H9 (cell line): ENCODE results near the gene C10orf105. TPM values are rescaled to one million over a fixed set of nuclear protein-coding genes. Genes with fewer than 3 reads are reported as not detected.

ENCODE experiments used
- DNase-seq: peaks from one replicate; pipeline ENCODE4 v3.0.0-alpha.2; 2017
- H2AFZ ChIP-seq: one replicate; pipeline ENCODE4 v1.6.1; 2013; ENCODE audit warnings: mild to moderate bottlenecking, low read length, control low read depth, moderate library complexity
- H2AK5ac ChIP-seq: 2 replicates; pipeline ENCODE4 v1.6.1; 2013; ENCODE audit warnings: low read length, control low read depth, mixed read lengths; ENCODE audit not compliant: insufficient read length
- H2BK120ac ChIP-seq: one replicate; pipeline ENCODE4 v1.6.1; 2013; ENCODE audit warnings: low read depth, mild to moderate bottlenecking, low read length, control low read depth, inconsistent platforms; ENCODE audit not compliant: poor library complexity, severe bottlenecking
- H2BK12ac ChIP-seq: 2 replicates; pipeline ENCODE4 v1.6.1; 2013; ENCODE audit warnings: low read length, control low read depth, mixed read lengths, low read depth; ENCODE audit not compliant: insufficient read length
- H2BK15ac ChIP-seq: 2 replicates; pipeline ENCODE4 v1.6.1; 2013; ENCODE audit warnings: low read depth, low read length, control low read depth
- H2BK20ac ChIP-seq: one replicate; pipeline ENCODE4 v1.6.1; 2013; ENCODE audit warnings: low read depth, mild to moderate bottlenecking, low read length, control low read depth, inconsistent platforms; ENCODE audit not compliant: poor library complexity, severe bottlenecking
- H2BK5ac ChIP-seq: 2 replicates; pipeline ENCODE4 v1.6.1; 2013; ENCODE audit warnings: low read length, control low read depth, mixed read lengths; ENCODE audit not compliant: insufficient read length
- H3K14ac ChIP-seq: 2 replicates; pipeline ENCODE4 v1.6.1; 2013; ENCODE audit warnings: low read length, control low read depth; ENCODE audit not compliant: insufficient read depth
- H3K18ac ChIP-seq: 2 replicates; pipeline ENCODE4 v1.6.1; 2013; ENCODE audit warnings: low read depth, mild to moderate bottlenecking, mixed read lengths, low read length, control low read depth; ENCODE audit not compliant: insufficient read length
- H3K23ac ChIP-seq: 2 replicates; pipeline ENCODE4 v1.6.1; 2013; ENCODE audit warnings: low read length, control low read depth, mixed read lengths, low read depth; ENCODE audit not compliant: insufficient read length
- H3K23me2 ChIP-seq: 2 replicates; pipeline ENCODE4 v1.6.1; 2013; ENCODE audit warnings: low read depth, mild to moderate bottlenecking, mixed read lengths, low read length, control low read depth; ENCODE audit not compliant: insufficient read length, poor library complexity, severe bottlenecking
- H3K27ac ChIP-seq: 2 replicates; pipeline ENCODE4 v1.5.1; 2013; ENCODE audit warnings: low read length, control low read depth, mixed read lengths, low read depth; ENCODE audit not compliant: insufficient read length
- H3K27me3 ChIP-seq: 2 replicates; pipeline ENCODE4 v1.6.1; 2013; ENCODE audit warnings: low read length, control low read depth, inconsistent platforms; ENCODE audit not compliant: insufficient read depth
- H3K4ac ChIP-seq: 2 replicates; pipeline ENCODE4 v1.6.1; 2013; ENCODE audit warnings: low read depth, mild to moderate bottlenecking, control low read depth, inconsistent platforms, low read length, moderate library complexity
- H3K4me1 ChIP-seq: 2 replicates; pipeline ENCODE4 v1.6.1; 2013; ENCODE audit warnings: low read length, control low read depth, inconsistent platforms; ENCODE audit not compliant: insufficient read depth
- H3K4me2 ChIP-seq: 2 replicates; pipeline ENCODE4 v1.6.1; 2013; ENCODE audit warnings: low read length, control low read depth, mixed read lengths; ENCODE audit not compliant: insufficient read length, insufficient read depth
- H3K56ac ChIP-seq: 2 replicates; pipeline ENCODE4 v1.6.1; 2013; ENCODE audit warnings: low read depth, mild to moderate bottlenecking, mixed read lengths, low read length, control low read depth; ENCODE audit not compliant: insufficient read length
- H3K79me1 ChIP-seq: 2 replicates; pipeline ENCODE4 v1.6.1; 2013; ENCODE audit warnings: low read depth, mild to moderate bottlenecking, moderate library complexity, low read length, control low read depth, inconsistent platforms; ENCODE audit not compliant: insufficient read depth, poor library complexity, severe bottlenecking
- H3K79me2 ChIP-seq: 2 replicates; pipeline ENCODE4 v1.6.1; 2013; ENCODE audit warnings: low read length, control low read depth, inconsistent platforms; ENCODE audit not compliant: insufficient read depth
- H3K9ac ChIP-seq: 2 replicates; pipeline ENCODE4 v1.6.1; 2013; ENCODE audit warnings: low read length, control low read depth, mixed read lengths; ENCODE audit not compliant: insufficient read length; ENCODE audit errors: extremely low read depth
- H3K9me3 ChIP-seq: one replicate; pipeline ENCODE4 v1.6.1; 2013; ENCODE audit warnings: low read depth, low read length, inconsistent platforms; ENCODE audit not compliant: control insufficient read depth
- H3T11ph ChIP-seq: one replicate; pipeline ENCODE4 v1.6.1; 2013; ENCODE audit warnings: mild to moderate bottlenecking, low read length, control low read depth, inconsistent platforms
- H4K20me1 ChIP-seq: one replicate; pipeline ENCODE4 v1.6.1; 2013; ENCODE audit not compliant: control insufficient read depth, insufficient read length, insufficient read depth
- H4K5ac ChIP-seq: 2 replicates; pipeline ENCODE4 v1.6.1; 2013; ENCODE audit warnings: low read depth, mild to moderate bottlenecking, mixed read lengths, low read length, control low read depth; ENCODE audit not compliant: insufficient read length
- H4K8ac ChIP-seq: replicated peaks from 2 replicates; pipeline ENCODE4 v1.6.1; 2013; ENCODE audit warnings: low read length, control low read depth, mixed read lengths, low read depth; ENCODE audit not compliant: insufficient read length
- H4K91ac ChIP-seq: 2 replicates; pipeline ENCODE4 v1.6.1; 2013; ENCODE audit warnings: low read depth, mild to moderate bottlenecking, moderate library complexity, mixed read lengths, low read length, control low read depth; ENCODE audit not compliant: insufficient read length
- H3K27ac Mint-ChIP-seq, 3 experiments: 2 replicates in 2 of 3; 3 replicates in 1 of 3; pipeline ENCODE4 v1.8.0; 2020 to 2021; ENCODE audit warnings: mixed read lengths in 3 of 3, mild to moderate bottlenecking in 1 of 3, moderate library complexity in 1 of 3
- H3K27me3 Mint-ChIP-seq: 2 replicates; pipeline ENCODE4 v1.8.0; 2021; ENCODE audit warnings: low read depth, mild to moderate bottlenecking, moderate library complexity, mixed read lengths
- H3K36me3 Mint-ChIP-seq, 3 experiments: 2 replicates in 2 of 3; 3 replicates in 1 of 3; pipeline ENCODE4 v1.8.0; 2020 to 2021; ENCODE audit warnings: low read depth in 3 of 3, mixed read lengths in 3 of 3; ENCODE audit not compliant: insufficient read depth in 1 of 3
- H3K4me1 Mint-ChIP-seq, 2 experiments: 2 replicates each; pipeline ENCODE4 v1.8.0; 2020; ENCODE audit warnings: mixed read lengths in 2 of 2
- H3K4me3 Mint-ChIP-seq, 2 experiments: 2 replicates in 1 of 2; 3 replicates in 1 of 2; pipeline ENCODE4 v1.8.0; 2020 to 2021; ENCODE audit warnings: mild to moderate bottlenecking in 2 of 2, mixed read lengths in 2 of 2, moderate library complexity in 1 of 2
- H3K9me3 Mint-ChIP-seq, 2 experiments: 2 replicates in 1 of 2; 3 replicates in 1 of 2; pipeline ENCODE4 v1.8.0; 2020; ENCODE audit warnings: mild to moderate bottlenecking in 2 of 2, mixed read lengths in 2 of 2, moderate library complexity in 1 of 2
- WGBS: extraction: QIAGEN DNeasy Blood & Tissue Kit; methylation state at CpG from one replicate; pipeline ENCODE4 v1.1.7; 2013; ENCODE audit warnings: missing lambda C conversion rate, low lambda C conversion rate, mixed read lengths; ENCODE audit not compliant: insufficient read length; ENCODE audit errors: extremely low coverage; 5-methylcytosine and 5-hydroxymethylcytosine counted together
- total RNA-seq: library from RNA; stranded (reverse); gene quantifications from 2 replicates; pipeline ENCODE4 v1.2.1, GENCODE V29; 2021
- TF ChIP-seq, protein P1 (sequence below): fragments of 200-600 bp; sonication (generic); conservative IDR thresholded peaks from 3 replicates; pipeline ENCODE4 v1.8.0; 2021; ENCODE audit warnings: antibody characterized with exemption, mild to moderate bottlenecking

Gene C10orf105
- total RNA-seq, 1 experiment from 2014 or later, result 0.26 TPM

DNA sequence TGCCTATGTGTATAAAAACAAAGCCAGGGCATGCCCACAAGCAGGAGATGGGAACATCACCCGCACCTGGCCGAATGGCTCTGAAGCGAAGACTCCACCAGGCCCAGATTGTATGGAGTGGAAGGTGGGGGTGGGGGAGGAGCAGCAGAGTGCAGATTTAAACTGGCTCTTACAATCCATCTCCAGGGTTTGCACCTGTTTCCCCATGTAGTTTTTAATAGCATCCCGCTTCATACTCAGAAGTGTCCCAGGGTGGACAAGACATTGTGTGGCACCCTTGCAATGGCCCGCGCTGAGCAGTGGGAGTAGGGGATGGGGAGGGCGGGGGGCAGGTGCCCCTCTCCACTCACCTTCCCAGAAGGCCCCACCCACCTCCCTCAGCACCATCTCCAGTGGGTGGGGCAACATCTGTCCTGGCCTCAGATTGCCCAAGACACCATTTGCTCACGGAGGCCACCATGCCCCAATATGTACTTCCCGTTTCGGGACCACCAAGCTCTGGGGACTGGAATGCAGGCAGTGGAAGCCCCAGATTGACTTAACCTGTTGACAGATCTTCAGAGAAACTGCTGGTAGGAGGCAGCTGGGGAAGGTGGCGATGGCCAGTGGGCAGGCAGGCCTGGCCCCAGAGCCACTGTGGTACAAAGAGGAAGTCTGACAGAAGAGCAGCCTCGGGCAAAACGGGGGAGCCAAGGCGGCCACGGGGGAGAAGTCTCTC is 30.7 kb upstream of the C10orf105 start:
- no peaks in the 10 kb centered on the region for H3K27me3 ChIP-seq
- Mint-ChIP-seq H3K36me3 (no peaks in the 10 kb centered on the region), H3K4me3 (no peak overlapping the region), H3K9me3 (no peaks in the 10 kb centered on the region; a peak in 2 of 5 replicates), H3K4me1 (peaks cover 17 to 46% of the 10 kb centered on the region in 2 experiments), H3K27me3 (peaks cover 2% of the 10 kb centered on the region), H3K27ac (no peak overlapping the region)
- no peaks in the 10 kb centered on the region for H3K9me3 ChIP-seq
- H3K23me2 ChIP-seq, result no peaks in the 10 kb centered on the region
- no CpG with 5 or more reads among the region's 15 CpGs for WGBS
- H4K20me1 ChIP-seq, result no peaks in the 10 kb centered on the region
- H4K91ac ChIP-seq, result no peak overlapping the region
- no peak overlapping the region for H2BK120ac ChIP-seq
- H4K8ac ChIP-seq, result no peak overlapping the region
- H3K27ac ChIP-seq, result no peak overlapping the region
- H2BK20ac ChIP-seq, result no peak overlapping the region
- no peak overlapping the region for H3T11ph ChIP-seq
- no peak overlapping the region for H2BK15ac ChIP-seq
- no peak overlapping the region for H4K5ac ChIP-seq
- H3K23ac ChIP-seq, result no peak overlapping the region
- H3K4me1 ChIP-seq, result no peaks in the 10 kb centered on the region
- TF ChIP-seq, protein P1, sequence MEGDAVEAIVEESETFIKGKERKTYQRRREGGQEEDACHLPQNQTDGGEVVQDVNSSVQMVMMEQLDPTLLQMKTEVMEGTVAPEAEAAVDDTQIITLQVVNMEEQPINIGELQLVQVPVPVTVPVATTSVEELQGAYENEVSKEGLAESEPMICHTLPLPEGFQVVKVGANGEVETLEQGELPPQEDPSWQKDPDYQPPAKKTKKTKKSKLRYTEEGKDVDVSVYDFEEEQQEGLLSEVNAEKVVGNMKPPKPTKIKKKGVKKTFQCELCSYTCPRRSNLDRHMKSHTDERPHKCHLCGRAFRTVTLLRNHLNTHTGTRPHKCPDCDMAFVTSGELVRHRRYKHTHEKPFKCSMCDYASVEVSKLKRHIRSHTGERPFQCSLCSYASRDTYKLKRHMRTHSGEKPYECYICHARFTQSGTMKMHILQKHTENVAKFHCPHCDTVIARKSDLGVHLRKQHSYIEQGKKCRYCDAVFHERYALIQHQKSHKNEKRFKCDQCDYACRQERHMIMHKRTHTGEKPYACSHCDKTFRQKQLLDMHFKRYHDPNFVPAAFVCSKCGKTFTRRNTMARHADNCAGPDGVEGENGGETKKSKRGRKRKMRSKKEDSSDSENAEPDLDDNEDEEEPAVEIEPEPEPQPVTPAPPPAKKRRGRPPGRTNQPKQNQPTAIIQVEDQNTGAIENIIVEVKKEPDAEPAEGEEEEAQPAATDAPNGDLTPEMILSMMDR, result no peak
- no peaks in the 10 kb centered on the region for H3K79me2 ChIP-seq
- no peak overlapping the region for H2AK5ac ChIP-seq
- DNase-seq, result no peak
- no peak overlapping the region for H3K4me2 ChIP-seq
- no peak overlapping the region for H2BK12ac ChIP-seq
- no peak overlapping the region for H3K14ac ChIP-seq
- no peak overlapping the region for H2AFZ ChIP-seq
- H3K18ac ChIP-seq, result no peak overlapping the region
- no peaks in the 10 kb centered on the region for H3K79me1 ChIP-seq
- H2BK5ac ChIP-seq, result no peak overlapping the region
- H3K56ac ChIP-seq, result no peak overlapping the region
- no peak overlapping the region for H3K4ac ChIP-seq
- H3K9ac ChIP-seq, result no peak overlapping the region
